Stimulated activated CD4-positive, alpha-beta T cell treated with anti-CD3 and anti-CD28 coated beads, Interleukin-4, amount 100 ng/mL, for 1 hour (primary cell): ENCODE measurements around the gene NFKBIE.
"Not testable (repeated sequence)": the region's sequence is repeated elsewhere in the genome, so short reads cannot be mapped to it uniquely, and the experiment has no call there.

Experiments
- DNase-seq: peaks from one replicate; pipeline ENCODE4 v3.0.0-alpha.2; 2020

NFKBIE gene, protein sequence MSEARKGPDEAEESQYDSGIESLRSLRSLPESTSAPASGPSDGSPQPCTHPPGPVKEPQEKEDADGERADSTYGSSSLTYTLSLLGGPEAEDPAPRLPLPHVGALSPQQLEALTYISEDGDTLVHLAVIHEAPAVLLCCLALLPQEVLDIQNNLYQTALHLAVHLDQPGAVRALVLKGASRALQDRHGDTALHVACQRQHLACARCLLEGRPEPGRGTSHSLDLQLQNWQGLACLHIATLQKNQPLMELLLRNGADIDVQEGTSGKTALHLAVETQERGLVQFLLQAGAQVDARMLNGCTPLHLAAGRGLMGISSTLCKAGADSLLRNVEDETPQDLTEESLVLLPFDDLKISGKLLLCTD

GRCh38 chr6:44265007-44265721, at the start of gene NFKBIE:
Gene NFKBIE, minus strand, starts transcription at chr6:44265551. Its CDS starts 205 bp downstream, at chr6:44265346.
- peak; percentile 96 for DNase-seq

- not testable (repeated sequence) for DNase-seq
Measured at GRCh38 chr6:44314657-44315056, 49.3 kb upstream of the NFKBIE start.

GRCh38 chr6:44312901-44313788, 47.8 kb upstream of the NFKBIE start, which contains the start of gene AARS2:
Gene AARS2, minus strand, starts transcription at chr6:44313347. Its CDS starts 24 bp downstream, at chr6:44313323.
- peak; percentile 95 for DNase-seq

- DNase-seq = no peak
Measured at GRCh38 chr6:44311767-44312166, 46.4 kb upstream of the NFKBIE start.

DNA sequence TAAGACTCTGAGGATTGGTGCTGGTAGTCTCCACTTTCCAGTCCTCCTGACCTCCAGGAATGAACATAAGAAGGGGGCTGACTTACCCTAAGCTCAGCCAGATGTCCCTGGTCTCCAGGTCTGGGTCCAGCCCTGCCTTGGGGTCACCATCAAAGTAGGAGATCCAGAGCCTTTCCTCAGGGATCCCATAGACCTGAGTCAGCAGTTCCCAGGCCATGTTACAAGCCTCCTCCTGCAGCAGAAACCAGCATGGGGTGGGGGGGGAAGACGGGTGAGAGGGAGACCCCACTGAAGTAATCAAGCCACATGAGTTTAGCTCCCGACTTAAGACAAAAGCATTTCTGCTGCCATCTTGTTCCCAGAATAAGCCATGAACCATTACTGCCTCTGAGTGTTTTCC, 46.0 kb upstream of the NFKBIE start:
- DNase-seq = no peak

GRCh38 chr6:44310241-44310640, 44.9 kb upstream of the NFKBIE start:
- DNase-seq = no peak

GRCh38 chr6:44309631-44310030, 44.3 kb upstream of the NFKBIE start:
- DNase-seq = no peak

DNA sequence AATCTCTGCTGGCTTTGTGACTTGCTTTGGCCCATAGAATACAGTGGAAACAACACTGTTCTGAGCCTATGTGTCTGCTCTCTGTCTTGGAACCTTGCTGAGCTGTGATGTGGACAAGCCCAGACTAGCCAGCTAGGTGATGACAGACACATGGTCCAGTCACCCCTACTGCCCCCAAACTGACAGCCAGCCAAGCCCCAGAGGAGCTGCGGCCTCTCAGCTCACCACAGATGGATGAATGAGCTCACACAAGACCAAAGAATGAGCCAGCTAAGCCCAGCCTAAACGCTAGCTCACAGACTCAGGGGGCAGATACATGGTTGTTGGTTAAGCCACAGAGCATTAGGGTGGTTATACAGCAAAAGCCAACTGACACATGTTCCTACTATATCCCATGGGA, 43.7 kb upstream of the NFKBIE start:
- DNase-seq = no peak

DNA sequence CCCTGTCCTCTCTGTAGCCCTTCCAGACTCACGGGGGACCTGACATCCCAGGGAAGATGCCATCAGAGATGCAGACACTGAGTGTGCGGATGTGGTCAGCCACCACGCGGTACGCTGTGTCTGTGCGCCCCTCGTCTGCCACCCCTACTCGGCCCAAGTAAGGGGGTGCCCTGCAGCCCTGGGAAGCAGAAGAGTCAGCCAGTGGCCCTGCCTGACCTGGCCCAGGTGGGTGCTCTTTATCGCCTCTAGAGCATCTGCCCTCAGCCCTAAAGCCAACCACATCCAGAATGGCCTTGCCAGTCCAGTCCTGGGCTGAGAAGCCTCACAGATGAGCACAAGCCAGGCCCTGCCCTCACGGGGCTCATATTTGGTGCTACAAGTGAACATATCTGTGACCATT, 41.9 kb upstream of the NFKBIE start:
- DNase-seq = no peak

GRCh38 chr6:44306710-44307109, 41.4 kb upstream of the NFKBIE start:
- no peak for DNase-seq

GRCh38 chr6:44305200-44305725, 39.9 kb upstream of the NFKBIE start:
- DNase-seq = no peak

DNA sequence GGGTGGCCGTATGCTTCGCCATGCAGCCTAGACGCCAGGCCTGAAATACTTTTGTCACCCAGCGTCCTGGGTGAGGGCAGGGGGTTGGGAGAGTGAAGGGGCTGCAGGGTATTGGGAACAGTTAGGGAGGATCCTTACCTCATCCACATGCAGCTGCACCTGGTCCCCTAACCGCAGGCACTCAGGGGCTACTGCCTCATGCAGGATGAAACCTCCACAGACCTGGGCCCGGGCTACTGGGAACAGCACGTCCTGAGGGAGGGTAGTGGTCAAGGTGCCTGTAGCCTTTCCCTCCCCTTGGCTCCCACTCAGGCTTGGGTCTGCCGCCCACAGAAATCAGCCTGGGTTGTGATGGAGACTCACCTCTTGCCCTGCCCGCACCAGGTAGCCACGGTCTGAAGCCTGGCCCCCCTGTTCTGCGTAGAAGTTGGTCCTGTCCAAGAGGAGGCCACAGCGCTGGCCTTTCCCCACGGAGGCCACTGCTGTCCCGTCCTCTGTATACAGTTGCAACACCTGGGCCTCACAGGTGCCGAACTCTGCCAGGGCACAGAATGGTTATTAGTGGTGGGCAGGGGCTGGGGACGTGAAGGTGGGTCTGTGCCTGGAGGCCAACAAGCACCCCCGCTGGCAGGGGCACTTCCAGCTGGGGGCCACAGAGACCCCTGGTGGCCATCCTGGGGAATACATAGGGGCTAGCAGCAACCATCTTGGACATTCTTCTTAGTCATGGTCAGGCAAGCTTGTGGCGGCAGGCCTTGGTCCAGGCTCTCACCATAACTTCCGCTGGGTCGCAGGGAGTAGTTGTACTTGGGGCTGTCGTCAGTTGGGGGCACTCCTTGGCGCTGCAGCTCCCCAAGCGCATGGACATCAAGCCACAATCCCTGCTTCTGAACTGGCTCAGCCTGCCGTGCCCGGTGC, 39.2 kb upstream of the NFKBIE start:
- DNase-seq = peak; percentile 51

DNA sequence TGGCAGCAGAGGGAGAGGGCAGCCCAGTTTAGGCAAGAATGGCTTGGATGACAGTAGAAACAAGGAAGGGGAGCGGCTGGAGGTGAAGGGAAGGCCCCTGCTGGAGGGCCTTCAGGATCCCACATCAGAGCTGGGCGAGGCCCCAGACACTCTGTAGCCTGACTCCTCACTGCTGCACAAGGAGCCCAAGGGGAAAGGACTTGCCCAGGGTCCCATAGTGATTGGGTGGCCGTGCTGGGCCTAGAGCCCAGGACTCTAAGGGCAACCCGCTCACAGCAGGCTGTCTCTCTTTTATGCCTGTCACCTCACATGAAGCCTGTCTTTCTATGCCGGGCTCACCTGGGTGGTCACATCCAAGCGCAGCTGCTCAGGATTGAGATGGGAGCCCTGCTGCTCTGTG, 38.5 kb upstream of the NFKBIE start:
- no peak for DNase-seq

DNA sequence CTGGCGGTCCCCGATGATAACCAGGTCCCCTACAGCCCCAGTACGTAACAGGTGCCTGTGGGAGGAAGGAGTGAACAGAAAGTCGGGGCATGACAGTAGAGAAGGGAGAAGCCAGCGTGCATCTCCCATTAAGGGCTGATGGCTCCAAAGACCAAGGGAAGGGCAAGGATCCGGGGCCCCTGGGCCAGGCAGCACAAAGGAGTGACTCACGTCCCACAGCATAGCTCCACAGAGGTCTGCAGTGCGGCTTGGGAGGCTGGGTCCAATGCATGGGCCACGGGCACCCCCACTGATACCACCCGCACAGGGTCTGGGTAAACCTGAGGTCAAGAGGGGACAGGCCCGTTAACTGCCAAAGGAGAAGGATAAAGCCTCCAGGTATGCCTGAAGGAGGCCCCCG, 37.5 kb upstream of the NFKBIE start:
- DNase-seq = no peak

GRCh38 chr6:44301782-44302564, 36.6 kb upstream of the NFKBIE start:
- no peak for DNase-seq

- DNase-seq = no peak
Measured at GRCh38 chr6:44301106-44301505, 35.8 kb upstream of the NFKBIE start.

DNA sequence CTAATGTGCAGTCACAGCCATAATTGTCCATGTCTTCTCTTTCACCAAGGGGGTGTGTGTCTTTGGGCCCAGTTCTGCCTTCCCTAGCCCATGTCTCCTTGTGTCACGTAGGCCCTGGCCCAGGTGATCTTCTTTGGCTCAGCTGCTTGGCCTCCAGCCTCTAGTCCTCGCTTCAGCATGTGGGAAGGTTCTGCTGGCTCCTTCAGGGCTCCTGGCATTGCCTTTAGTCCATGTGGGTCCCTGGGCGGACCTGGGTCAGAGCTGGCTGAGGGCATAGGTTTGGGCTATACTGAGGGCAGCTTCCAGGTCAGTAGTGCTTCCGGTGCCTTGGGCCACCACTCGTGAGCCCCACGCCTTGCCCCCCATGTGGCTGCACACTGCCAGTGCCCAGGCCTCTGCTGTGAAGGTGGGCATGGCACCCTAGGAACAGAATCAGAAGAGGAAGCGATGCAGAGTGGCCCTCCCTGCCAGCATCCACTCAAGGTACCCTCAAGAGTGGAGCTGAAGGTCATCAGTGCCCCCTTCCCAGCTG, 35.0 kb upstream of the NFKBIE start:
- no peak for DNase-seq

DNA sequence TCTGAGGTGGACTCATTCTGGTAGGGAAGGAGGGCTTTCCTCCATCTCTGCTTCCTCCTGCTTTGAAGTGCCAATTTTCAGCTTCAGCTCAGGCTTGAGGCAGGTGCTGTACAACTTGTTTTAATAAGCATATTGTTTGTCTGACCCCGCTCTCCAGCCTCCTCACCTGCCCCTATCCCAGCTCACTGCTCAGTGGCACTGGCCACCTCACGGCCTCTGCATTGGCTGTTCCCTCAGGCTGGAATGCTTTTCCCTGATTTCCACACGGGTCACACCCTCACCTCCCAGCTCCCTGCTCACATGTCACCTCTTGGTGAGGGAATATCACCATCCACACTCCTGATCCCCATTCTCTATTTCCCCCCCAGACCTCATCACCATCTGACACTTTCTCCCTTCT, 33.5 kb upstream of the NFKBIE start:
- DNase-seq = no peak

GRCh38 chr6:44298055-44298803, 32.9 kb upstream of the NFKBIE start:
- no peak for DNase-seq
